Ovary (tissue), 9 donors: ENCODE measurements around the gene SLC9A8. TPM values are rescaled to one million over a fixed set of nuclear protein-coding genes. Genes with fewer than 3 reads are reported as not detected.

ENCODE experiments used
- DNase-seq, 5 donors: peaks; one replicate each; pipeline ENCODE4 v3.0.0-alpha.2; 2019 to 2020
- H3K27ac ChIP-seq, 2 donors: fragments of 200-600 bp; one replicate each; pipeline versions ENCODE4 v1.5.1 to v1.8.0; 2019 to 2022
- H3K27me3 ChIP-seq: fragments of 200-600 bp; one replicate; pipeline ENCODE4 v1.8.0; 2022
- H3K36me3 ChIP-seq: fragments of 200-600 bp; sonication (generic); one replicate; pipeline ENCODE4 v1.5.1; 2019
- H3K4me1 ChIP-seq: one replicate; pipeline ENCODE4 v1.8.1; 2013; ENCODE audit warnings: mild to moderate bottlenecking, moderate library complexity; ENCODE audit not compliant: insufficient read depth
- H3K4me3 ChIP-seq: fragments of 200-600 bp; sonication (generic); one replicate; pipeline ENCODE4 v1.5.1; 2017
- H3K9me3 ChIP-seq, 2 donors: fragments of 200-600 bp in 1 of 2; sonication (generic) in 1 of 2; one replicate each; pipeline versions ENCODE4 v1.5.1 to v1.8.1; 2013 to 2019; ENCODE audit warnings: mild to moderate bottlenecking in 1 of 2, moderate library complexity in 1 of 2
- CTCF ChIP-seq, 3 donors: fragments of 450-650 bp in 2 of 3; fragments of 200-600 bp in 1 of 3; IDR thresholded peaks; one replicate each; pipeline versions ENCODE4 v1.5.1 to v1.8.0; 2016 to 2022; ENCODE audit warnings: antibody characterized with exemption in 3 of 3, mild to moderate bottlenecking in 1 of 3
- EP300 ChIP-seq: sonication (generic); formaldehyde crosslinking; IDR thresholded peaks from one replicate; pipeline ENCODE4 v1.6.1; 2017; ENCODE audit warnings: antibody characterized with exemption
- POLR2A ChIP-seq: fragments of 450-650 bp; IDR thresholded peaks from one replicate; pipeline ENCODE4 v1.6.1; 2017; ENCODE audit warnings: antibody characterized with exemption, mild to moderate bottlenecking, moderate library complexity
- WGBS, 3 donors: extraction: QIAGEN DNeasy Blood & Tissue Kit in 1 of 3; methylation state at CpG; one replicate each; pipeline versions ENCODE4 v1.1.5 to v1.1.7; 2013 to 2017; 5-methylcytosine and 5-hydroxymethylcytosine counted together
- intact Hi-C, 4 donors: fragments of 100-400 bp; cut with DNase I; formaldehyde crosslinking; loops; one replicate each; pipeline versions ENCODE4 v1.11.0 to v1.15.1; 2022 to 2023
- polyA plus RNA-seq, 2 donors: library from polyadenylated mRNA; stranded (reverse); fragments of 200-250 nt in 1 of 2; fragments of 350-450 nt in 1 of 2; fragmentation: Illumina TruSeq in 1 of 2; extraction: RNeasy Lipid Tissue Mini Kit (QIAGEN cat#74804) in 1 of 2; gene quantifications; one replicate each; pipeline ENCODE4 v1.2.3, GENCODE V29; 2013 to 2014
- total RNA-seq, 7 donors: library from RNA; depleted of rRNA in 2 of 7; stranded (reverse); fragments of >200 nt in 2 of 7; fragmentation: NEBNext Ultra II Directional in 3 of 7; extraction: Animal tissue kit (Norgen Biotek cat#: 25700) in 3 of 7; gene quantifications; one replicate each; pipeline versions ENCODE4 v1.1.0 to v1.2.4, GENCODE V29; 2016 to 2023
- donor health status: DM: no; HTN: no; CAD: no; lungs with moderate emphysema.
- donor health status: DM: no; HTN: no; CAD: no.
- donor health status: Bipolar disorder and iron deficiency.
- donor health status: DM: yes; HTN: yes; CAD: no.
- donor health status: DM: no; HTN: no; CAD: no.
- donor health status: DM: yes; HTN: yes; CAD: no.

The SLC9A8 gene
- total and polyA plus RNA-seq, 9 donors: 3.9 to 11.4 (median 7.7) TPM

- Histone ChIP-seq H3K36me3 (no peaks in the 10 kb centered on the region), H3K4me1 (peaks cover 29% of the 10 kb centered on the region), H3K27me3 (no peaks in the 10 kb centered on the region), H3K27ac (peak overlapping the region in 1 of 2 donors; percentile 70), H3K4me3 (no peak overlapping the region), H3K9me3 (no peaks in the 10 kb centered on the region)
- no peak for DNase-seq
- intact Hi-C loops: loop anchor here in 2 of 4 donors (5.0 to 10.0 kb wide), 2 partner anchors 275 to 278 kb away; no protein-coding TSS in a partner anchor
- TF ChIP-seq EP300 (no peak), CTCF (IDR thresholded peaks at IDR 0.05) (no peak), POLR2A (no peak)
- 47 to 49% (median 49%) methylated on average over 9 of the region's 9 CpGs for WGBS, 3 donors
These were observed 77.3 kb downstream of the SLC9A8 start for GRCh38 chr20:49889935-49890333.

- H3K4me1 ChIP-seq: peaks cover 29% of the 10 kb centered on the region
- TF ChIP-seq POLR2A (no peak), CTCF (IDR thresholded peaks at IDR 0.05) (no peak), EP300 (no peak)
- intact Hi-C loops: no loop called here
- H3K4me3 ChIP-seq: no peak overlapping the region
- peak; percentile 44 to 77 (median 68) for DNase-seq
- WGBS, 3 donors: 29 to 45% (median 29%) methylated on average over 20 to 21 of the region's 21 CpGs
- H3K36me3 ChIP-seq: no peaks in the 10 kb centered on the region
- no peaks in the 10 kb centered on the region for H3K9me3 ChIP-seq
- no peaks in the 10 kb centered on the region for H3K27me3 ChIP-seq
- peak overlapping the region; percentile 5 to 70 for H3K27ac ChIP-seq
These were observed 78.1 kb downstream of the SLC9A8 start for GRCh38 chr20:49890471-49891361.

- intact Hi-C loops: no loop called here
- Histone ChIP-seq H3K4me1 (peaks cover 29% of the 10 kb centered on the region), H3K36me3 (no peaks in the 10 kb centered on the region), H3K27me3 (no peaks in the 10 kb centered on the region), H3K27ac (peak overlapping the region in 1 of 2 donors; percentile 32), H3K9me3 (no peaks in the 10 kb centered on the region), H3K4me3 (no peak overlapping the region)
- WGBS, 3 donors: 90 to 93% (median 92%) methylated on average over 13 of the region's 13 CpGs
- DNase-seq: no peak
- TF ChIP-seq EP300 (no peak), POLR2A (no peak), CTCF (IDR thresholded peaks at IDR 0.05) (no peak)
These were observed 79.0 kb downstream of the SLC9A8 start for GRCh38 chr20:49891476-49892110.

- no peaks in the 10 kb centered on the region for H3K27me3 ChIP-seq
- no peak overlapping the region for H3K4me3 ChIP-seq
- TF ChIP-seq EP300 (no peak), POLR2A (no peak), CTCF (IDR thresholded peaks at IDR 0.05) (no peak)
- H3K9me3 ChIP-seq: no peaks in the 10 kb centered on the region
- H3K36me3 ChIP-seq: no peaks in the 10 kb centered on the region
- H3K27ac ChIP-seq: peak overlapping the region in 1 of 2 donors; percentile 41
- H3K4me1 ChIP-seq: peaks cover 29% of the 10 kb centered on the region
- 67 to 84% (median 78%) methylated on average over 9 of the region's 9 CpGs for WGBS, 3 donors
- intact Hi-C loops: no loop called here
- no peak for DNase-seq
These were observed 79.6 kb downstream of the SLC9A8 start for GRCh38 chr20:49892260-49892659.
